PC-9 (cell line): Measurements from ENCODE around the gene PARP12.

Source experiments
- CTCF ChIP-seq: fragments of 200-600 bp; sonication (generic); conservative IDR thresholded peaks from 2 replicates; pipeline ENCODE4 v1.6.1; 2017; ENCODE audit warnings: mixed run types, antibody characterized with exemption, mild to moderate bottlenecking, moderate library complexity
- EZH2 ChIP-seq: fragments of 200-600 bp; sonication (generic); IDR thresholded peaks from 2 replicates; pipeline ENCODE4 v1.8.0; 2017; ENCODE audit warnings: antibody characterized with exemption, low read depth

GRCh38 chr7:140081774-140082425 lies 19.1 kb upstream of the PARP12 start:
- TF ChIP-seq CTCF (no peak), EZH2 (no peak)
